A673 (cell line): Measurements from ENCODE around the gene TUBB. TPM values are rescaled to one million over a fixed set of nuclear protein-coding genes. Genes with fewer than 3 reads are reported as not detected.
A peak's percentile ranks its signal among the peaks of the same experiment; 100 is the strongest.

ENCODE experiments used
- BruUV-seq: library from RNA; stranded (reverse); fragments of 400-500 nt; replicated peaks from 2 replicates; lab custom pipeline; 2021; lab: Mats Ljungman, UMichigan
- CTCF ChIA-PET: fragments of 300-600 bp; sonication (Branson Sonifier 250); formaldehyde crosslinking; loops from one replicate; lab custom pipeline; 2022; ENCODE audit warnings: antibody characterized with exemption; lab: Charles Lee
- POLR2A ChIA-PET: fragments of 300-600 bp; sonication (Branson Sonifier 250); formaldehyde crosslinking; loops from one replicate; lab custom pipeline; 2022; ENCODE audit warnings: antibody characterized with exemption; ENCODE audit not compliant: low non-redundant PET; lab: Charles Lee
- DNase-seq: peaks from one replicate; pipeline ENCODE4 v3.0.0-alpha.2; 2015; ENCODE audit warnings: low spot score
- H3K27ac ChIP-seq: fragments of 200-600 bp; sonication (generic); 2 replicates; pipeline ENCODE4 v1.5.1; 2016; ENCODE audit warnings: mixed run types, low read depth, mild to moderate bottlenecking, mixed read lengths, antibody characterized with exemption, low read length; ENCODE audit not compliant: poor library complexity, severe bottlenecking
- H3K27me3 ChIP-seq: fragments of 200-600 bp; sonication (generic); replicated peaks from 2 replicates; pipeline ENCODE4 v1.6.1; 2017; ENCODE audit warnings: mixed run types, low read depth, mild to moderate bottlenecking, mixed read lengths, antibody characterized with exemption, low read length; ENCODE audit not compliant: insufficient read depth, poor library complexity
- H3K36me3 ChIP-seq: fragments of 200-600 bp; sonication (generic); 2 replicates; pipeline ENCODE4 v1.6.1; 2016; ENCODE audit warnings: mixed run types, mild to moderate bottlenecking, mixed read lengths, antibody characterized with exemption, low read length; ENCODE audit not compliant: insufficient read depth, poor library complexity, severe bottlenecking
- H3K4me1 ChIP-seq: fragments of 200-600 bp; sonication (generic); 2 replicates; pipeline ENCODE4 v1.6.1; 2017; ENCODE audit warnings: mixed run types, mild to moderate bottlenecking, mixed read lengths, antibody characterized with exemption, low read length; ENCODE audit not compliant: insufficient read depth, poor library complexity, severe bottlenecking
- H3K4me3 ChIP-seq: fragments of 200-600 bp; sonication (generic); 2 replicates; pipeline ENCODE4 v1.5.1; 2016; ENCODE audit warnings: low read depth, mixed run types, mild to moderate bottlenecking, mixed read lengths, low read length; ENCODE audit not compliant: poor library complexity, severe bottlenecking
- H3K9me3 ChIP-seq: fragments of 200-600 bp; sonication (generic); 2 replicates; pipeline ENCODE4 v1.6.1; 2016; ENCODE audit warnings: mixed run types, low read depth, mild to moderate bottlenecking, mixed read lengths, antibody characterized with exemption, low read length; ENCODE audit not compliant: poor library complexity, severe bottlenecking
- CTCF ChIP-seq: fragments of 300-800, 200-600 bp; sonication (generic); conservative IDR thresholded peaks from 2 replicates; pipeline ENCODE4 v1.5.1; 2017; ENCODE audit warnings: low read depth, mild to moderate bottlenecking, antibody characterized with exemption, low read length, moderate library complexity, mixed read lengths
- EZH2 ChIP-seq: fragments of 200-600 bp; sonication (generic); IDR thresholded peaks from 2 replicates; pipeline ENCODE4 v1.6.1; 2017; ENCODE audit warnings: borderline replicate concordance, low read depth, mild to moderate bottlenecking, mixed read lengths, antibody characterized with exemption, low read length; ENCODE audit not compliant: poor library complexity, severe bottlenecking
- intact Hi-C: fragments of 100-400 bp; cut with micrococcal nuclease; formaldehyde crosslinking; loops from one replicate; pipeline ENCODE4 v1.10.0; 2022; ENCODE audit not compliant: unreplicated experiment
- total RNA-seq: library from RNA; stranded (reverse); gene quantifications from 2 replicates; pipeline ENCODE4 v1.2.3, GENCODE V29; 2021

The TUBB gene
- total RNA-seq, 1 experiment from 2014 or later, result 1,936 TPM

DNA sequence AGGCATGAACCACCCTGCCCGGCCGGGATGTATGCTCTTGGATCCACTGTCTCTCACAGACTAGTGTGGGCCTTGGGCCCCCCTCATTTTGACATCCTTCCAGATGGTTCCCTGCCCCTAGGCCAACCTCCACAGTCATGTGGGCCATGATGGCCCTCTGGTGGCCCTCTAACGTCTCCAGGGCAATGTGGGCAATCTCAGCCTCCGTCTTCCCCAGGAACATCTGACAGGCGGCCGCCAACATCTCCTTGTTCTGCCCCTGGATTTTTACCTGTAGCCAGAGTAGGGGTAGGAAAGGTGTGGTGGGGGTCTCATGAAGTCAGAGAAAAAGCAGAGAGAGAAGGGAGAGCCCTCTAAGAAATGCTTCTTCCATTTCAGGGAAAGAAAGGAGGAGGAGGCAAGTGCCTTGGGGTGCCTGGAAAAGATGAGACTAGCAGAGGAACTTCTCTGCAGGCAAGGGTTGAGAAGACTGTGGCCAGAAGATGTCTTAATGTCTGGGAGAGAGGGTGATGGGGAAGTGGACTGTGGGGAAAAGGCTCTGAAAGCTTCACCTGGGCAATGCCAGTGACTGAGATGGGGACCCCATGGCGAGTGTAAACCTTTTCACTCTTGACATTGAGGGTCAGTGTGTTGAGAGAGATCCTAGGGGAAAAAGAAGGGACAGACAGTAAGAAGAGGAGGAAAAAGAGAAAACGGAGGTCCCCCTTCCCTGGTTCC is 21.1 kb downstream of the TUBB start:
- no TSS peak for BruUV-seq

DNA sequence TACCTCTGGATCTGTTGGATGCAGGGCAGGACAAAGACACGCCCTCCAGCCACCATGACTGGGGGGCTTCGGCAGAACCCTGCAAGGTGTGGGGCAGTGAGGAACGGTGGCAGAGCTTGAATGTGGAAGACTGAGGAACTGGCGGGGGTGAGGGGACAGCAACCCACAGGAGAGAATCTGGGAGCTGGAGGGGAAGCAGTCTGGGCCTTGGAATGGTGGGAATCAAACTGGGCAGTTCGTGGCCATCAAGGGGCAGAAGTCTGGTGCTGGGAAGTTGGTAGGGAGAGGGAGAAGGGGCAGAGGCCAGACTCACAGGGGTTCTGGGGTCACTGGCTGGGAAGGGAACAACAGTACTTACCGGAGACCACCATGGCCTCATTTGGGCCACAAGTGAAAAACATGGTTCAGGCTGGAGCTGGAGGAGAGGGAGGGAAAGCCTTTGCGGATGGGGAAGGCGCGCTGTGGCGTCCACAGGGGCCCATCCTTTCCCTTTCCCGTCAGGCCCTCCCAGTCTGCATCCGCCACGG is 21.7 kb downstream of the TUBB start:
- ChIA-PET POLR2A (no interaction called here), CTCF (no interaction called here)
- intact Hi-C loops, result loop anchor here (2.0 to 5.0 kb wide), 3 partner anchors 81 to 345 kb away; no protein-coding TSS in a partner anchor
- TF ChIP-seq CTCF, result no peak
- peaks cover 11% of the 10 kb centered on the region for H3K4me1 ChIP-seq
- peaks cover 42% of the 10 kb centered on the region for H3K36me3 ChIP-seq
- no peak for DNase-seq
- H3K27ac ChIP-seq, result peak overlapping the region; percentile 80
- H3K9me3 ChIP-seq, result no peaks in the 10 kb centered on the region
- BruUV-seq, result no TSS peak
- no peaks in the 10 kb centered on the region for H3K27me3 ChIP-seq
- peak overlapping the region; percentile 90 for H3K4me3 ChIP-seq

More for the DNA sequence above, 21.1 kb downstream of the TUBB start:
- H3K4me3 ChIP-seq, result peak overlapping the region; percentile 90
- POLR2A ChIA-PET, result no interaction called here
- peaks cover 11% of the 10 kb centered on the region for H3K4me1 ChIP-seq
- no peak for DNase-seq
- peak overlapping the region; percentile 80 for H3K27ac ChIP-seq
- H3K9me3 ChIP-seq, result no peaks in the 10 kb centered on the region
- intact Hi-C loops, result loop anchor here (5.0 kb wide), 2 partner anchors 136 to 346 kb away; no protein-coding TSS in a partner anchor
- H3K27me3 ChIP-seq, result no peaks in the 10 kb centered on the region
- H3K36me3 ChIP-seq, result peaks cover 43% of the 10 kb centered on the region
- CTCF ChIA-PET, result no interaction called here
- TF ChIP-seq EZH2, result no peak
- no peak for TF ChIP-seq CTCF

DNA sequence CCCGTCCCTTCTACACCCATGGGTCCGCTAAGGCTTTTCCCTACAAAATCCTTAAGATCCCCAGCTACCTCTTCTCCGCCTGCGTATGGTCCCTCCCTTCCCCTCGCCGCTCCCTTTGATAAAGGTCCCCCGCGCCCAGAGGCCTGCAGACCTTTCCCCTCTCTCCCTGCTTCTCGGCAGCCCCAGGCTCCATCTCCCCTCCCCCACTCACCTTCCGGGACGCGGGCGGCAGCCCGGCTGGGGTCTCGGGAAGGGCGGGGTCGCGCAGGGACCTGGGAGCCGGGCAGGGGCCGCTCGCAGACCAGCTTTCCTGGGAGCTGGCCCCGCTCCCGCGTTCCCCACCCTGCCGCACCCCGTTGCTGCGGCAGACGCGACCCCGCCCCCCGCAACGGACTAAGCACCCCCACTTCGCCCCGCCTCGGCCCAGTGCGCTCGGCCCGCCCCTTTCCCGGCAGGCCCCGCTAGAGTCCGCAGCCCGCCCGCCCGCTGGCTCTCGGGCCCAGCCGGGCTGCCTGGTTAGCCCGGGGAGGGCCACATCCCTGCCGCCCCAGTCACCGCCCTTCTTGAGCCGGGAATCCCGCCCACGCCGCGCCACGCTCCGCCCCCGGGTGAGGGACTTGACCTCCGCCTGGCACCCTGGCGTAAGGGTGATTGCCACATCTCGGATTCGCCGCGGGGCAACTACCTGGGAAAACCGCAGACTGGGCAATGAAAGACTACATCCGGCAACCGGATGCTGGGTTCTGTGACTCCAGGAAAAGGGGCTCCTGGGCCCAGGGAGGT is 22.4 kb downstream of the TUBB start, which contains the start of gene FLOT1:
FLOT1 (minus strand) TSS at position 372 of the 783 bp plus-strand sequence. CDS start 498 bp downstream, outside the sequence.
- TF ChIP-seq EZH2 (no peak), CTCF (no peak)
- H3K4me3 ChIP-seq, result peak within 1 kb of the TSS; percentile 90
- ChIA-PET POLR2A (no interaction called here), CTCF (no interaction called here)
- no peaks in the 10 kb centered on the region for H3K9me3 ChIP-seq
- peaks cover 36% of the 10 kb centered on the region for H3K36me3 ChIP-seq
- intact Hi-C loops, result loop anchor here (2.0 to 5.0 kb wide), 3 partner anchors 80 to 345 kb away; no protein-coding TSS in a partner anchor
- H3K27me3 ChIP-seq, result no peaks in the 10 kb centered on the region
- peak; percentile 92 for DNase-seq
- peak within 1 kb of the TSS; percentile 80 for H3K27ac ChIP-seq
- no TSS peak for BruUV-seq
- H3K4me1 ChIP-seq, result peaks cover 11% of the 10 kb centered on the region
